GM10847 (cell line): ENCODE data around the gene NME7.

ENCODE experiments used
- POLR2A ChIP-seq: IDR thresholded peaks from 2 replicates; pipeline ENCODE4 v1.6.1; 2011; ENCODE audit not compliant: insufficient read length; ENCODE audit errors: extremely low read depth

NME7 gene

GRCh38 chr1:169138866-169139670 is 228.5 kb downstream of the NME7 start:
- TF ChIP-seq POLR2A, result no peak

DNA sequence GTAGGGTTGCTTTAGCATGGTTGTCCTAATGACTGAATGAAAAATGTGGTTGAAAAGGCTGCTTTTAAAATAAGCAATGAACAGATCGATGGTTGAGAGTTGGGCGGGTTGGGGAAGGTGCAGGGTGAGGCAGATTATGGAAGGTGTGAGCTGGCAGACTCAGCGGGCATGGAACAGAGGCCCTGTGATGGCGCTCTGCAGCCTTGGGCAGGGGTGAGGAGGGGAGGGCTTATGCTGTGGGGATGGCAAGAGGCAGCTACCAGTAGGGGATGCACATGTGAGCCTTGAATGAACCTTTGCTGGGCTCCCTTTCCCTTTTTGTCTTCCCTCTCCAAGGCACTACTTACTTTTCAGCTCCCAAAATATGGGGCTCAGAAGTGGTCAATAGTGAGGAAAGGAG is 230.2 kb downstream of the NME7 start:
- no peak for TF ChIP-seq POLR2A

- TF ChIP-seq POLR2A, result no peak
Measured at GRCh38 chr1:169133801-169134502, 233.6 kb downstream of the NME7 start.

DNA sequence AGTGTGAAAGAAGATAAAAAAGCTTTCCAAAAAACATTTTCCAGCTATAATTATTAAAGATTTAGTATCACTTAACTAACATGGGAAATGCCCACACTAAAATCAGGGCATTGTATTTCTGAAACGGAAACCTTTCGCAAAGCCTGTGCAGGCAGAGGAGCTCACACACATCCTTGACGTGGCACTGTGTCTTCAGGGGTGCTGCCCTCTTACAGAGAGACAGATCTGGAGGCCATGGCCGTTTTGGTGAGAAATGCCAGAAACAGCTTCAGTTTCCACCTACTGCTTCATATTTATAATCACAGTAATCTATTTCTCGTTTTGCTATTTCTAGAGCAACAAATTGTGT is 234.4 kb downstream of the NME7 start:
- TF ChIP-seq POLR2A, result no peak

GRCh38 chr1:169132512-169133227 is 234.9 kb downstream of the NME7 start:
- no peak for TF ChIP-seq POLR2A

GRCh38 chr1:169130683-169131082 is 236.9 kb downstream of the NME7 start:
- no peak for TF ChIP-seq POLR2A

DNA sequence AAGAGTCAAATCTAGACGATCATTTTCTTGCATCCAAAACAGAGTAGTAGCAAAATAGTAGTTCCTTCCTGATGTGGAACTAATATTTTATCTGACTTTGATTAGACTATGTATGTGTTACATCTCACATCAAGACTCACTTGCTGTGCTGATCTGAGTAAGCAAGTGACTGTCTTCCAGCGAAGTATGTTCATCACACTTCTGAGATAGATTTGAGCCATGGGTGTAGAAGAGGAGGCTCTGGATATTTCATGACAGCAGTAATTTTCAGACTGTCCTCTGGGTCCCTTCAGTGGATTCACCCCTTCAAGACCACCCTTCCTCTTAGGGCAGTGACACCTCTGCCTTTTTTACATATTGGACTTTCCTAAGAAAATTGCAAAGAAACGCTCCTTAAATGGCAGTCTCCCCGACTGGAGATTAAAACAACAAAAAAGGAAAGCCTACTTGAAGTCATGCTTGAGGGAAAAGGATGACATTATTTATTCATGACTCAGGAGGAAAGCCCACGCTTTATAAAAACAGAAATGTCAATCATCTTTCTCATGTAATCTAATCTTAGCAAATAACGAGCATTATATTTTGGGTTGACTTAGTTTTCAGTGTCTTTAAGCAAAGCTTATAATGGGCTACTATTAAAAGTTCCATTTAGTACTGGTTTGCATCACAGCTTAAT is 238.3 kb downstream of the NME7 start:
- TF ChIP-seq POLR2A, result no peak

DNA sequence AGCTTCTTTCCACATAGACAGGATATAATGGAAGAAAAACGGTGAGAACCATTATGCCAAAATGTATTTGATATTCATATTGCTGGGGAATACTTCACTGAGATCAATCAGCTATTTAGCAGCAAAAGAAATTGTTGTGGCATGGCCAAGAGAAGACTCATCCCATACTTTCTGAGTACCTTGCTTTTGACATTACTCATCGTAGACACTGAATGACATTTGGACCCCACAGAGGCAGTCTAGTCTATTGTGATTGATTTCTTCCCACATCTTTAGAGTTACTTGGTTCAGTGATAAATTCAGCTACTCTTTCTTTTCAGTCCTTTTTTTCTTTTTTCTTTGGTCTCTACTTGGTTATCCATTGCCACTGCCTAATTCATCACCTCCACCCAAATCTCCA is 239.0 kb downstream of the NME7 start:
- no peak for TF ChIP-seq POLR2A

GRCh38 chr1:169127305-169127704 is 240.3 kb downstream of the NME7 start:
- TF ChIP-seq POLR2A, result no peak

- TF ChIP-seq POLR2A, result no peak
Measured at GRCh38 chr1:169126335-169126734, 241.3 kb downstream of the NME7 start.

- no peak for TF ChIP-seq POLR2A
Measured at GRCh38 chr1:169124459-169124858, 243.1 kb downstream of the NME7 start.

DNA sequence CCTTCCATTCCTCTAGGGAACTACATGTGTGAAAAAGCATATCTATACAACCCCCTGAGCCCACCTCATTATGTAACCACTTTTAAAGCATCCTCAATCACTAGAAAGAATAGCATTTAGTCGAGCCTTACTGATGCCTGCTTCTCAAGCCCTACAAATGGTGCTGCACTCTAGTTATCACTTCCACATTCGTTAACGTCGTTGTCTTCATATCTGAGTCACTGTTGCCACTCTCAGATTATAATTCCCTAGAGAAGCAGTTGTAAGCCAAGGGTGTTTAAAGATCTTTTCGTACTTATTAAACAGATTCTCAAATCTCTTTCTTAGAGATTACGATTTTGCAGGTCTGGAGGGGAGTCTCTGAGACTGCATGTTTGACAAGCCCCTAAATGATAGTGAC is 244.6 kb downstream of the NME7 start:
- no peak for TF ChIP-seq POLR2A

DNA sequence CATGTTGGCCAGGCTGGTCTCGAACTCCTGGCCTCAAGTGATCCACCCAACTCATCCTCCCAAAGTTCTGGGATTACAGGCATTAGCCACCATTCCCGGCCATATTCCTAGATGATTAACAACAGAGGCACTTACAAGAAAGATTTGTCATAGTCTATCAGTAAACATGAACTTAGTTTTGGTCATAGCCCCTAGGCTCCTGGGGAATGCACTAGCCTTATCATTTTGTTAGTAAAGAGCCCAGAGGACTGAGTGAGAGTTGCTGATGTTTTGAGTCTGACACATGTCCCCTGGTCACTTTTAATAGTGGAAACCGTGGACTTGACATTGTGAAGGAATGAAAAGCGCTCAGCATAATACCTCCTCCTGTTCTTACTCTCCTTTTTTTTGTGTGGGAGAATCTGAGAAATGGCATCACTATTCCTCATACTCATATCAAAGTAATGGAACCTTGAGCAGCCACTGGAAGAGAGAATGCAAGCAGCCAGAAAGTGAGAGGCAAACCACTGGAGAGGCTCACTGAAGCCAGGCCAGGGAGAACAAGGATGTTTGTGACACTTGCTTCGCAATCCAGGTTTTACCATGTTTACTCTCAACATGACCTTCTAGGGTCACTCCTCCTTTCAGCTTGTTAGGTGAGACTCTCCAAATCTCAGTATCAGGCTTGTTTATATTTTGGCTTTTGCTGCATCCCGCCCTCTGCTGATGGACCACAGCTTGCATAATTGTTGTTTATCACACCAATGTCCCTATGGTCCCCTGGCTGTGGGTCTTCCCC is 246.3 kb downstream of the NME7 start:
- no peak for TF ChIP-seq POLR2A

DNA sequence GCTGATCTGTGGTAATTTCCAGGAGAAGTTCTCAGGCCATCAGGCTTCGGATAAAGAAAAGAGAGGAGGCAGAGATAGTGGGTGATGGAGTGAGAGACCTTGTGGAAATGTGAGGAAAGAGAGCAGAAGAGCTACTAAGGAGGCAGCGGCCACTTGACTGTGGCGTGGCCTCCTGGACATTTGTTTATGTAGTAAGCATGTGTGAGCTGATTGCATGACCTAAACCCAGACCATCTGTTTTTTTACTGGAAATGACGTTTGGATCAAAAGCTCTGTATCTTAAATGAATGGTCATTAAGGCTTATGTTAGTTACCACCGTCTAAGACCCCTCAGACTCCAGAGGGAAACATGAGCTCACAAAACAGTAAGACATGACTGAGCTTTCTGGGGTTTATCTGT is 247.5 kb downstream of the NME7 start:
- no peak for TF ChIP-seq POLR2A

DNA sequence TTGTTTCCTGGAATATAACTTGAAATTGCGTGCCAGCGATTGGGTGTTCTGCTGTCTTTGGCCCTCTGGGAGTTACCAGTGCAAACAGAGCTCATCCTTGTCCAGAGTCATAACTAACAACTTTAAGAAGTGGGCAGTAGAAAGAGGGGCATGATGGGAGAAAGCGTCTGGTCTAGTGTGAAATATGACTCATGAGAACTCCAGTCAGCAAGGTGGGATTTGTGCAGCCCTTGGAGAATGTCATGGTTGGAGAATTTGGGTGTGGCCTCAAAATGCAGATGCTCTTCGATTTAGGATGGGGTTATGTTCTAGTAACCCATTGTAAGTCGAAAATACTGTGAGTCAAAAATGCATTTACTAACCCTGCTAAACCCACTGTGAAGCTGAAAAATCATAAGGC is 248.2 kb downstream of the NME7 start:
- TF ChIP-seq POLR2A, result no peak

GRCh38 chr1:169118227-169118626 is 249.4 kb downstream of the NME7 start:
- TF ChIP-seq POLR2A, result no peak
